ENCODE measurements around the gene DNAJC1. TPM values are rescaled to one million over a fixed set of nuclear protein-coding genes. Genes with fewer than 3 reads are reported as not detected.

DNAJC1 gene
- total RNA-seq, 1 donor from 2014 or later, result 13.7 TPM

DNA sequence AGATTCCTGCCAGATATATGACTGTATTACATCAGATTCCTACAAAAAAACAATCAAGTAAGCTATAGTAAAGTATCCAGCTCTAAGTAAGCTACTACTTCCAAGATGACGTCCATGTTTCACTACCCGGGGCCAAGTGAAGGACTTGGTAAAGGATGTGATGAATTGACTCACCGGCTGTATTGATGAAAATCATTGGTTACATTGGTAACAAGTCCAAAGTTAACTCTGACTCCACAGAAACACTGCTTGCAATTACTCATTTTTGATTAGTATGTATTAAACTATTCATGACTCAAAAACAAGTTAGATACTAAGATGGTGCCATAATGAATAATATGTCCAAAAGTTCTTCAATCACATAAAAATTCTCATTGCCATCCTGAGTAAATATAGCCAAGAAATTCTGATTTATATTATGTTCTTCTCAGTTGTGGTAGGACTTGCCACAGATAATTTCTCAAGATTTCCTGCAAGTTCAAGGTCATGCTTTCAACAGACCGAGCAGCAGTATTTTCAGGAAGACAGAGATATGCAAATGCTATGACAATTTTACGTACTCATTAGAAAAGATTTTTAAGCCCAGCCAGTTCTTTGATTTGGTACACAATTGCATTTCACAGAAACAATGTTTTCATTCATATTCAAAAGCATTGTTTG, 12.6 kb upstream of the DNAJC1 start:
- no peak for ATAC-seq
- DNase-seq (ENCODE audit: missing footprints), result no peak
- intact Hi-C loops (cut with DNase I), result no loop called here

DNA sequence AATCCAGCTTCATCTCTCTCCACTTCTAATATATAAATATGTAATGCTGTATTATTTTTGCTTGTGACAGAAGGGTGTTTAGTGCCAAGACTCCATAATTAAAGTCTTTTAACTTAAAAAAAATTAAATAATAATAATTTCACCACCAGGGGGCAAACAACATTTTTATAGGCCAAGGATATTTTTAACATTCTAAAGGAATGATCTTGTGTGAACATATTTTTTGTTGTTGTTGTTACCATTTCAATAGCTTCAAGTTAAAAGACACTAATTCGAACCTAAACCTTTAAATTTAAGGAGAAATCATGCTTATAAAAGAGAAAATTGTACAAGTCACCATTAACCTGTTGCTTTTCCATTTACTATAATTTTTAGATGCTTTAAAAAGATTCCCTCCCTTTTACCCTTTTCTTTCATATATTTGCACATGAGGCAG, 7.5 kb upstream of the DNAJC1 start:
- ATAC-seq, result no peak
- intact Hi-C loops (cut with DNase I), result loop anchor here (2.0 kb wide), 1 partner anchor 978 kb away; no protein-coding TSS in a partner anchor
- DNase-seq (ENCODE audit: missing footprints), result no peak

DNA sequence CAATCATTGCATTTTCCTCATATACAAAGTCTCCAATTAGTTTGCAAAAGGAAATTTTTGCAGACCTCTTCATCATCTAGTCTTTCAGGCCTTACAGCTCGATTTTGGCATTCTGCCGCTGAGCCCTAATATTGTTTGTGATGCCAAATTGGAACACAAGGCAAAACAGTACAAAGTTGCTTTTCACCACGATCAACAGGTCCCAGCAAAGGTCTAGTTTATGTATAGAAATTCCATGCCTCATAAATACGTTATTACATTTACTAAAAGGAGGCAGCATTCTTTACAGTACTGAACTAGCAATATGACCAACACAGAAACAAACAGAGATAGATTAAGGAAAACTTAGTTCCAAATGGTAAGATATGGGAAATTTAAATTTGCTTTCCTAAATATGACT, 7.0 kb upstream of the DNAJC1 start:
- ATAC-seq (no peak), DNase-seq (ENCODE audit: missing footprints) (no peak)
- intact Hi-C loops (cut with DNase I), result loop anchor here (2.0 kb wide), 1 partner anchor 978 kb away; no protein-coding TSS in a partner anchor

DNA sequence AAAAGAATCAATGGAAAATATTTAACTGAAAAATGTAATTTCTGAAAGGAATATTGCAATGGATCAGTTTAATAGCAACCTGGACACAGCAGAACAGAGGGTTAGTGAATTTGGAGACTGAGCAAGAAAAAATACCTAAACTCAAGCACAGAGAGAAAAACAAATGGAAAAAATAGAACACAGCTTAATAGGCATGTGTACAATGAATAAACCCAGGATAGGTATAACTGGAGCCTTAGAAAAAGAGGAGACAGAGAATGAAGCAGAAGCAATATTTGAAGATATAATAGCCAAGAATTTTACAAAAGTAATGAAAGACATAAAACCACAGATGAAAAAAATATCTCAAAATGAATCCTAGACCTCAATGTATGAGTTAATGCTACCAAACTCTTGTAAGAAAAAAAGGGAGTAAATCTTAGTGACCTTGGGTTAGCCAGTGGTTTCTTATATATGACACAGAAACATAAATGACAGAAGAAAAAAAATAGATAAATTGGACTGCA, 2.9 kb upstream of the DNAJC1 start:
- intact Hi-C loops (cut with DNase I), result loop anchor here (10.0 kb wide), 2 partner anchors 568 to 1058 kb away; no protein-coding TSS in a partner anchor
- ATAC-seq (no peak), DNase-seq (ENCODE audit: missing footprints) (no peak)

DNA sequence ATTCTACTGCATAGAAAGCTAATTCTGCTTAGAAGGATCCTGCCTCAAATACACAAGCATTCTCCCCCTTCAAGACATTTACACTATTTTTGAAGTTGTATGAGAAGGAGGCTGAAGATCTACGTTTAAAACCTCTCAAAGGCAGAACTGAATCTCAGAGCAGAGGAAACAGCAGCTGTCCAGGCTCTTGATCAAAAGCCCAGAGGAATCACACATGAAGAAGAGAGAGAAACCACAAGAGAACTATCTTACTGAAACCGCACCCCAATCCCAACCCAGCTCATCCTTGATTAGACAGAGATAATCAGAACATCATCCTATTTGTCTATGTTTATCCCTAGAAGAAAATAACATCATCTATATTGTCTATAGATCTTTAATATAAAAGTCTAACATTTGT, 2.2 kb upstream of the DNAJC1 start:
- ATAC-seq, result no peak
- intact Hi-C loops (cut with DNase I), result loop anchor here (10.0 kb wide), 2 partner anchors 569 to 1059 kb away; no protein-coding TSS in a partner anchor
- DNase-seq (ENCODE audit: missing footprints), result no peak

DNA sequence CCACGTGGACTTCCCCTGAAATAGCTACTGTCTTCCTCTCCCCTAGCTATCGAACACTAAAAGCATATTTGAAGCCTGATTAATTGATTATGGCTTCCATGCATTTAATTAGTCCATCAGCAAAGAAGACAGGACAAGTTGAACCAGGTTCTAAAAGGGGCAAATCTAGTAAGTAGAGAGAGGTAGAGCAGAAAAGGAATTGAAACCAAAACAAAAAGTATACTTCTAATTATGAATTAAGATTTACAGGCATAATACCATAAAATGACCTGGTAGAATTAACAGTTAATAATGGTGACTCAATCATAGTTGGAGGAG, 393 bp upstream of the DNAJC1 start:
- intact Hi-C loops (cut with DNase I), result loop anchor here (1.0 to 10.0 kb wide), 6 partner anchors 15 to 1061 kb away; partner anchors contain the start of gene BMI1
- ATAC-seq (no peak), DNase-seq (ENCODE audit: missing footprints) (no peak)

DNA sequence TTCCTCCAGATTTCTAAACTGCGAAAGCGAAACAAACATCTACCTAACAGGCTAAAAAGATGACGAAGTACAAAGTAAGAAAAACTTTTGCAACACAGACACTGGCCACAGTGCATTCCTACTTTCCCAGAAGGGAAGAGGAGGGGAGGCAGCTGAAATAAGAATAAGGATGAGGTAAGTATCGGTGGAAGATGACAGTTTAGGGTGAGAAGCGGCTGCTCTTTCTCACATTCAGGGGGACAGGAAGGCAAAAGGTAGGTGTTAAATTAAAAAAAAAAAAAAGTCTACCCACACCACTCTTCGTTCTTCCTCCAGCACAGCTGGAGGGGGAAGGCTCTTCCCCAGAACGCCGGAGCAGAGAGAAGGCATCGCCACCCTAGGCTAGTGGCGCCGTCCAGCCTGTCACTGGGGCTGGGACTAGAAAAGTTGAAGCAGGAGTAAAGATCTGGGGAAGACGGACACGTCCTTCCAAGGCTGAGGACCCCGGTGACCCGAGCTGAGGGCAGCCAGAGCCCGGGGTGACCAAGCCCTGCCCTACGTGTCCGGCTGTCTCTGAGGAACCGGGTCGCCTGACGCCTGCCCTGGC, 846 bp downstream of the DNAJC1 start:
- DNase-seq (ENCODE audit: missing footprints), result peak; percentile 65
- peak; percentile 11 for ATAC-seq
- intact Hi-C loops (cut with DNase I), result loop anchor here (1.0 to 10.0 kb wide), 6 partner anchors 13 to 1062 kb away; partner anchors contain the start of gene BMI1

DNA sequence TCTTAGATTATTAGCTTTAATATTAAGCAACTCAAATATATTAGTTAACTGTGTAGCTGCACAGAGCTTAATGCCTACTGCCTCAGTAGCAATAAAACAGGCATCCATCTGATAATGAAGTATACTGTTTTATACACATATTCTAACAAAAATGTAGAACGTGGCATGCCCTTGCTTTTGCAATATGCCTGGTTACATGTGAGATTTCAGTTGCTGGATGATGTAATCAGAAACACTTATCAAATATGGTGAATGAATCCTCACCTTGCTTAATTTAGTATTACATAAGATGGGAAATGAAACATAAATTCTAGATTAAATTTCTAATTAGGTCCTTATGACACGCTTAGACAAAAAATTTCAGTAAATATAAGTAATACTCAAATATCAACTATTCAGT, 8.0 kb downstream of the DNAJC1 start:
- intact Hi-C loops (cut with DNase I), result loop anchor here (5.0 kb wide), 1 partner anchor 442 kb away; no protein-coding TSS in a partner anchor
- DNase-seq (ENCODE audit: missing footprints) (no peak), ATAC-seq (no peak)

DNA sequence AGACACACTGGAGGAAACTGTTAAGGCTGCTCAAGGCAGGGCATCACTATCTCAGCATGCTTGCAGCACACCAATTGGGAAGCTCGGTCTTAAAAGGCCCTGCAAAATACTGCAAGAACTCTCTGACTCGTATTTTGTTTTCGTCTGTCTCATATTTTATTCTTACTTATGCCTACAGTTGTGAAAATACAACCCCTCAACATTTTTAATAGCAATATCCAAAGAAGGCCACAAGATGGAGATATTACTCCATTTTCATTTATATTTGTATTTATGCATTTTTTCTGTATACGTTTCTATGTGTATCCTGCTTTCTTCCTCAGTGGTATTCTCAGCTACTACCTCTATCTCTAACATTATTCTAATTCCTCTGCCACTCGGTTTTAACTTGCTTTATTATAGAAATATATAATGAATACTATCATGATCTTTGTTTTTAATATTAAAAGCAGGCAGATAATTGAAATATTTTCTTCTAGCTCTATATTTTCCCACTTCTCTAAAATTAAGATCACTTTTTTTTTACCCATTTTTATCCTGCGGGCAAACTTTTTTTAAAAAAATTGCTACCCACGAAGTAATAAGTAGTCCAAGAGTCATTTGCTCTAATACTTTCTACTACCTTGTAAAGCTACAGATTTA, 10.0 kb downstream of the DNAJC1 start:
- DNase-seq (ENCODE audit: missing footprints), result no peak
- no peak for ATAC-seq
- intact Hi-C loops (cut with DNase I), result loop anchor here (5.0 kb wide), 1 partner anchor 994 kb away; no protein-coding TSS in a partner anchor

DNA sequence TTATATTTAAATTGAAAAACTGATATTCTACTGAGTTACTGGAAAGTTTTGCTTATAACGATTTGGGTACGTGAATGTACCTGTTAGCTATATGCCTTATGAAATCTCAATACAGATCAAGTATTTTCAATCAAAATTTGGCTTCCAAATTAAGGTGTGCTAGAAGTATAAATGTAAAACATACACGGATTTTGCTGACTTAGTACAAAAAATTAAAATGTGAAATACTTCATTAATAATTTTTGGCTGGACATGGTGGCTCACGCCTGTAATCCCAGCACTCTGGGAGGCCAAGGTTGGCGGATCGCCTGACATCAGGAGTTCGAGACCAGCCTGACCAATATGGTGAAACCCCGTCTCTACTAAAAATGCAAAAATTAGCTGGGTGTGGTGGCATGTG, 11.7 kb downstream of the DNAJC1 start:
- DNase-seq (ENCODE audit: missing footprints) (no peak), ATAC-seq (no peak)
- intact Hi-C loops (cut with DNase I), result loop anchor here (5.0 kb wide), 1 partner anchor 996 kb away; no protein-coding TSS in a partner anchor

DNA sequence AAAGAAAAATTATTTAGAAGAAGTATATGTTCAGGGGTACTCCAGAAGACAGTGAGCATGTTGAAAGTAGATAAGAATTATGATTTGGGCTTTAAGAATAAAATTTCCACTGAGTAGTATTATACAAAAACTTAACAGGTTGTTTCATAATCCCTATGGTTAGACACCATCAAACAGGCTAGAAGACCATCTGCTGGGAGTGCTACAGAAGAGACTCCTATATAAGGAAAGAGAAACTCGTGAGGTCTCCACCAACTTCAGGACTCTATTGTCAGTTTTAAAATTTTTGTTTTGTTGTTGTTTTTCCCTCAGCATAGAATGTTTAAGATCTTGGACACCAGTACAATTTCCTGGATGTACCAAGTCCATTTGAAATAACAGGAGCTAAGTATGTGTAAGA, 13.1 kb downstream of the DNAJC1 start:
- DNase-seq (ENCODE audit: missing footprints) (no peak), ATAC-seq (no peak)
- intact Hi-C loops (cut with DNase I), result loop anchor here (5.0 kb wide), 1 partner anchor 997 kb away; no protein-coding TSS in a partner anchor

DNA sequence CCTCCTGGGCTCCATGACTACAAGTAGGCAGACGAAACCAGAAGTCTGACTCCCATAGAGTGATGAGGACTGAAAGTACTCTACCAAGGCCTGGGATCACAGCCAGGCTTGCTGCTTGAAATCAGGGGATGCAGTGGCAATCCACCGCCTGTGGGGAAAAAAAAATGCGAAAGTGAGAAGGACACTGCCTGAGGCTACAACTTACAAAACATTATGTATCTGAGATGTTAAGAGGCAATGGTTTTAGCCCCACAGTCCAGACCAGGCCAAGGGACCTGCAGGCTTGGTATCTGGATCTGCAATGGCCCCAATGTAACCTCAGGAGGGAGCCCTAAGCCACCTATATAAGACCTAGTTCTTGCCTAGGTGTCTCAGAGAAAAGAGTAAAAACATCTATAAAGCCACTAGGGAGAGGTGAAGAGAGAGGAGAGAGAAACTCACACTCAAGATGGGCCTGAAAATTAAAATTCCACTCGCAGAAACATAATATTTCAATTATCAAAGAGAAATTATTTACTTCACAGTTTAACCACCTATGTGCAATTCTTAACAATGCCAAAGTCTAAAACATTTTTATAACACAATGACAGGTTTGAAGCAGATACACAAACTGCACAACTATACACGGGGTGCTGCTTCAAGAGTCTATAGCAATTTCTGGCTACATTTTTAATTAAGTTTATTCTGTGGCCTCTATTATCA, 13.9 kb downstream of the DNAJC1 start:
- ATAC-seq (peak; percentile 92), DNase-seq (ENCODE audit: missing footprints) (peak; percentile 56)
- intact Hi-C loops (cut with DNase I), result loop anchor here (1.0 to 5.0 kb wide), 2 partner anchors 14 to 998 kb away; partner anchors contain the start of gene DNAJC1

DNA sequence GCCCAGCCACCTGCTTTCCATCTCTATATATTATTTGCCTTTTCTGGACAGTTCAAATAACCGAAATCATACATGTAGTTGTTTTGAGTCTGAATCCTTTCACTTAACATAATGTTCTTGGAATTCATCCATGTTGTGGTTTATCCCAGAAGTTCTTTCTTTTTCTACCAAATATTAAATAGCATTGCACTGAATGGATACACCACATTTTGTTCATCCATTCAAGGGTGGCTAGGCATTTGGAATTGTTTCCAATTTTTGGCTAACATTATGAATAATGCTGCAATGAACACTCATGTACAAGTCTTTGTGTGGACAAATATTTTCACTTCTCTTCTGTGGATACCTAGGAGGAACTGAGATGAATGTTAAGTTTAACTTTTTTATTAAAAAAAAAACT, 18.0 kb downstream of the DNAJC1 start:
- intact Hi-C loops (cut with DNase I), result no loop called here
- DNase-seq (ENCODE audit: missing footprints) (no peak), ATAC-seq (no peak)

DNA sequence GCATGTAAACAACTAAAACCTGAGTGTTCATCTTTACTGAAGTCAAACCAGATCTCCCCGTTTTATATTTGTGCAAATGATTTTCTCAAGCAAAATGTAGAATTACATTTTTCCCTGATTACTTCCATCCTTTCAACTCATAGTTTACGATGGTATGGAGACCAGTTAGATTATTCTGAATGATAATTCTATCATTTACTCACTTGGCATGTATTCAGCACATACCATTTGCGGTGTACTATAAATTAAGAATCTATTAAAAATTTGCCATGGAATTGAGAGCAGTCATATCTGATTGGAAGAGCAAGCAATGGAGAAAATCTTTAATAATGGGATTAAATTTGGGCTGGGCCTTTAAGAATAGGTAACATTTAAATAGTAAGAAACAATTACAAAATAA, 22.4 kb downstream of the DNAJC1 start:
- DNase-seq (ENCODE audit: missing footprints), result no peak
- no peak for ATAC-seq
- intact Hi-C loops (cut with DNase I), result no loop called here

DNA sequence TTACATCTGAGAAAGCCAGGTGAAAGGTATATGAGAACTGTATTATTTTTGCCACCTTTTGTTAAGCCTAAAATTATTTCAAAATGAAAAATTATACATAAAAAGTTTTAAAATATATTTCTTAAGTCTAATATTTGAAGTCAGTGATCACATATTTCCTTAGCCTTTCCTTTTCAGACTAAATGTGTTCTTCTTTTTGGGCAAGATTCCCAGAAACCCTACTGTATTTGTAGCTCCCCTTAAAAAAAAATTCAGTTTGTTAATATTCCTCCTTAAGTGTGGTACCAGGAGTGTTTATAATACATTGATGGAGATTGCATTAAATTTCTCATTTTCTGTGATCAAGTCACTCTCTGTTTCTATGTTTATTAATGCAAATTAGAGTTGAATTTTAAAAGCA, 22.8 kb downstream of the DNAJC1 start:
- DNase-seq (ENCODE audit: missing footprints) (no peak), ATAC-seq (no peak)
- intact Hi-C loops (cut with DNase I), result no loop called here

DNA sequence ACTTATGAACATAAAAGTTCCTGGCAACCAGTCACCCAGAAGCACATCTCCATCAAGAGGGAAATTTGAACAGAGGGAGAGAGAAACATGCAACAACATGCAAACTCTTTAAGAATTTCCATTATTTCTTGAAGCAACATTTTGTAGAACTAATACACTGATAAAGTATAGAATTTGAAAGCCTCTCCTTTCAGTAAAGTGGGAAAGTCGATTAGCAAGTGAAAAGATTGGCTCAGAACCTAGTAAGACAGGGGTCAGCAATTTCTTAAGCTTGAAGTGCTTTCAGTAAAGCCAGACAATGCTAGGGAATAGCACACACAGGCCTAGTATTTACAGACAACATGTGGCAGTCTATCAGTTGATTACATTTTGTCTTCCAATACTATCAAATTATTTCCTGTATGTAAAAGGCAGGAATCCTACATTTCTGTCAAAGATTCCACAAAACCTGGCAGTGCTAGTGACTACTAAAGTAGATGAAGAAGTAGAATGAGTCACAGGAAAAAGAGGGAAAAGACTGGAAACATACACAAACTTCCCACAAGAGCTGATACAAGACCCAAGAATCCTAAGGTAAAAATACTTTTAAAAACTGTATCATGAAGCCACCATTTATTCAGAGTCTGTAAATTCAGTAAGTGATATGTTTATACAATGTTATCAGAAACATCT, 25.2 kb downstream of the DNAJC1 start:
- DNase-seq (ENCODE audit: missing footprints) (no peak), ATAC-seq (no peak)
- intact Hi-C loops (cut with DNase I), result no loop called here

DNA sequence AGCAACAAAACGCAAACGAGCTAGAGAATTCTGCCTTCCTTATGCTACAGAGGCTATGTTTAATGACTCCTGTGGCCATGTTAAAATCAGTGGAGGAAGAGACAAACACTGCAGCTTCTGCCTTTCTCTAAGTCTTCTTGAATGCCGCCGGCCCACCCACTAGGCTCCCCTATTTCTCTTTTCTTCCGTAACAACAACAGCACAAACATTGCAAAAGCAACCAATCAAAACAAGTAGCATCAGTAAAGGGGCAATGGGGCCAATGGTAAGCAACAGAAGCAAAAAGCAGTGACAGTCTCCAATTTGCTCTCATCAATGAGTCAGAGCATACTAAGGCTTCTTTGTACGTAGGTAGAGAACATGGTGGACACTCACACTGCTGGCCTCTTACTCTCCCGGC, 26.8 kb downstream of the DNAJC1 start:
- DNase-seq (ENCODE audit: missing footprints) (no peak), ATAC-seq (no peak)
- intact Hi-C loops (cut with DNase I), result no loop called here

DNA sequence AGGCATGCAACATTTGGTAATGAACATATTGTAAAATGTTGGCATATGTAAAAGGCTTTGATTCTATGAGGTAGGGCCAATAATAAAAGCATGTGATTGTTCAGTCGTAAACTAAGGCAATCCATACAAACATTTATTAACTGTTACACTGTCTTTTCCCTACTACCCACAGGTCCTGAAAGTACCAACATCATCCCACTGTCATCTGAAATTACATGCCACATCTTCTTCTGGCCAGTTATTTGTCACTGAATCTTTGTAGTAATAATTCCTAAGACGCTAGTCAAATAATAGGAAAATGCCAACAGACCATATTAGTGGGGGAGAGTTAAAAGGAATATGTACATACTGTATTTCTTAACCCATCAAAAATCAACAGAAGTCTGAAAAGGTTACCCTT, 27.2 kb downstream of the DNAJC1 start:
- intact Hi-C loops (cut with DNase I), result no loop called here
- ATAC-seq (no peak), DNase-seq (ENCODE audit: missing footprints) (no peak)

Data from Right ventricle myocardium inferior (tissue), 1 donor.